Left renal pelvis (tissue), 4 donors: Measurements from ENCODE around the gene TNNI2. TPM values are rescaled to one million over a fixed set of nuclear protein-coding genes. Genes with fewer than 3 reads are reported as not detected.
"Not testable (repeated sequence)": the region's sequence is repeated elsewhere in the genome, so short reads cannot be mapped to it uniquely, and the experiment has no call there.

ENCODE experiments used
- DNase-seq, 4 donors: peaks; one replicate each; pipeline ENCODE4 v3.0.0-alpha.2; 2013; ENCODE audit warnings: low read depth in 4 of 4, low spot score in 3 of 4
- polyA plus RNA-seq, 4 donors: library from polyadenylated mRNA; unstranded; fragments of 120-200 nt; gene quantifications; one replicate each; pipeline ENCODE4 v1.2.1, GENCODE V29; 2013; ENCODE audit not compliant: insufficient read length in 4 of 4

TNNI2 gene
- 1 to 10 TPM in 1 of 4 donors, under 1 TPM in 2, not detected in 1; 0.45 to 1.0 (median 0.78) TPM for polyA plus RNA-seq

GRCh38 chr11:1838426-1839144 lies at the start of gene TNNI2:
TNNI2 (plus strand) TSS chr11:1838981; CDS start chr11:1839697, 716 bp downstream.
- DNase-seq = no peak

GRCh38 chr11:1791912-1792311 lies 46.9 kb upstream of the TNNI2 start:
- no peak for DNase-seq

- DNase-seq = no peak
Observed at GRCh38 chr11:1792461-1792860, 46.3 kb upstream of the TNNI2 start.

- DNase-seq = no peak
Observed at GRCh38 chr11:1793081-1793480, 45.7 kb upstream of the TNNI2 start.

- DNase-seq = no peak
Observed at GRCh38 chr11:1796413-1797011, 42.3 kb upstream of the TNNI2 start.

GRCh38 chr11:1797391-1798125 lies 41.2 kb upstream of the TNNI2 start:
- no peak for DNase-seq

- DNase-seq = no peak
Observed at GRCh38 chr11:1803246-1803645, 35.5 kb upstream of the TNNI2 start.

- not testable (repeated sequence) for DNase-seq
Observed at GRCh38 chr11:1803835-1804519, 34.8 kb upstream of the TNNI2 start.

GRCh38 chr11:1805525-1805924 lies 33.3 kb upstream of the TNNI2 start:
- DNase-seq = no peak

GRCh38 chr11:1807264-1807995 lies 31.4 kb upstream of the TNNI2 start:
- no peak for DNase-seq

GRCh38 chr11:1810761-1811160 lies 28.0 kb upstream of the TNNI2 start:
- DNase-seq = no peak

GRCh38 chr11:1812274-1812673 lies 26.5 kb upstream of the TNNI2 start:
- no peak for DNase-seq

- DNase-seq = no peak
Observed at GRCh38 chr11:1812801-1813200, 26.0 kb upstream of the TNNI2 start.

GRCh38 chr11:1813356-1813755 lies 25.4 kb upstream of the TNNI2 start:
- DNase-seq = not testable (repeated sequence)

- no peak for DNase-seq
Observed at GRCh38 chr11:1814691-1815090, 24.1 kb upstream of the TNNI2 start.

- no peak for DNase-seq
Observed at GRCh38 chr11:1815311-1815710, 23.5 kb upstream of the TNNI2 start.

- no peak for DNase-seq
Observed at GRCh38 chr11:1815751-1816150, 23.0 kb upstream of the TNNI2 start.

- DNase-seq = no peak
Observed at GRCh38 chr11:1817000-1817399, 21.8 kb upstream of the TNNI2 start.

- no peak for DNase-seq
Observed at GRCh38 chr11:1817511-1817910, 21.3 kb upstream of the TNNI2 start.

- DNase-seq = no peak
Observed at GRCh38 chr11:1819074-1819473, 19.7 kb upstream of the TNNI2 start.
